HG02588 (cell line): Measurements from ENCODE around the gene RBM14.

Source experiments
- ATAC-seq: cut with Tn5 transposase; IDR thresholded peaks from one replicate; pipeline ENCODE4 v1.9.1; 2021; ENCODE audit warnings: mild to moderate bottlenecking, moderate library complexity; ENCODE audit not compliant: unreplicated experiment

Gene RBM14

GRCh38 chr11:66676282-66676919, 60.0 kb downstream of the RBM14 start:
- ATAC-seq, result no peak
